Skeletal muscle satellite cell (primary cell): Measurements from ENCODE around the gene RNF113A.
"Not testable (repeated sequence)": the region's sequence is repeated elsewhere in the genome, so short reads cannot be mapped to it uniquely, and the experiment has no call there.

ENCODE experiments used
- H3K27me3 ChIP-seq: 2 replicates; pipeline ENCODE4 v1.7.0; 2013; ENCODE audit warnings: low read length; ENCODE audit not compliant: control insufficient read depth, insufficient read depth
- H3K36me3 ChIP-seq: 2 replicates; pipeline ENCODE4 v1.7.0; 2013; ENCODE audit warnings: mild to moderate bottlenecking, control low read depth, low read length; ENCODE audit not compliant: insufficient read depth
- H3K4me1 ChIP-seq: 2 replicates; pipeline ENCODE4 v1.7.0; 2013; ENCODE audit warnings: low read length; ENCODE audit not compliant: control insufficient read depth, insufficient read depth
- H3K4me2 ChIP-seq: 2 replicates; pipeline ENCODE4 v1.7.0; 2013; ENCODE audit warnings: mild to moderate bottlenecking, low read length
- H3K4me3 ChIP-seq: 2 replicates; pipeline ENCODE4 v1.7.0; 2013; ENCODE audit warnings: low read length
- H3K9ac ChIP-seq: 2 replicates; pipeline ENCODE4 v1.7.0; 2013; ENCODE audit warnings: mild to moderate bottlenecking, low read depth, low read length, moderate library complexity
- H3K9me3 ChIP-seq: replicated peaks from 2 replicates; pipeline ENCODE4 v1.7.0; 2013; ENCODE audit warnings: mild to moderate bottlenecking, control low read depth, low read length

Gene RNF113A

GRCh38 chrX:119826399-119826959 is 45.1 kb downstream of the RNF113A start:
- no peak overlapping the region for H3K9ac ChIP-seq
- no peak overlapping the region for H3K4me3 ChIP-seq
- no peaks in the 10 kb centered on the region for H3K36me3 ChIP-seq
- H3K4me2 ChIP-seq: no peak overlapping the region
- H3K9me3 ChIP-seq: no peaks in the 10 kb centered on the region
- no peaks in the 10 kb centered on the region for H3K27me3 ChIP-seq
- H3K4me1 ChIP-seq: peaks cover 5% of the 10 kb centered on the region

- H3K9me3 ChIP-seq, H3K9ac ChIP-seq, H3K4me2 ChIP-seq, H3K4me1 ChIP-seq, H3K27me3 ChIP-seq, H3K36me3 ChIP-seq, H3K4me3 ChIP-seq: not testable (repeated sequence)
Measured at GRCh38 chrX:119824221-119824620, 47.3 kb downstream of the RNF113A start.

- H3K27me3 ChIP-seq, H3K9ac ChIP-seq, H3K9me3 ChIP-seq, H3K4me2 ChIP-seq, H3K4me3 ChIP-seq, H3K4me1 ChIP-seq, H3K36me3 ChIP-seq: not testable (repeated sequence)
Measured at GRCh38 chrX:119821703-119822102, 49.8 kb downstream of the RNF113A start.
